GM12891 (cell line): Measurements from ENCODE around the gene CAMTA2.
A peak's percentile ranks its signal among the peaks of the same experiment; 100 is the strongest.

Source experiments
- DNase-seq: peaks from one replicate; pipeline ENCODE4 v3.0.0; 2011; ENCODE audit warnings: low spot score; ENCODE audit not compliant: insufficient read length
- FAIRE-seq: peaks from 2 replicates; lab custom pipeline; 2011; peaks lifted over from hg19 to GRCh38; lab: Jason Lieb, UNC
- PAX5 ChIP-seq: IDR thresholded peaks from 2 replicates; pipeline ENCODE4 v1.6.1; 2011; ENCODE audit warnings: low read length, moderate library complexity, mild to moderate bottlenecking; ENCODE audit not compliant: insufficient read depth, severe bottlenecking
- POLR2A ChIP-seq: IDR thresholded peaks from 2 replicates; pipeline ENCODE4 v1.6.1; 2011; ENCODE audit warnings: low read depth, low read length, control low read depth
- POLR2AphosphoS5 ChIP-seq: IDR thresholded peaks from 2 replicates; pipeline ENCODE4 v1.6.1; 2011; ENCODE audit warnings: low read depth, low read length, control low read depth
- POU2F2 ChIP-seq: IDR thresholded peaks from 2 replicates; pipeline ENCODE4 v1.6.1; 2011; ENCODE audit warnings: low read depth, mild to moderate bottlenecking, control low read depth, low read length, moderate library complexity
- SPI1 ChIP-seq: IDR thresholded peaks from 2 replicates; pipeline ENCODE4 v1.6.1; 2011; ENCODE audit warnings: low read depth, low read length, control low read depth
- TAF1 ChIP-seq: IDR thresholded peaks from 2 replicates; pipeline ENCODE4 v1.6.1; 2011; ENCODE audit warnings: low read depth, low read length, control low read depth

CAMTA2 gene

GRCh38 chr17:5002121-5002788, 14.8 kb upstream of the CAMTA2 start:
- TF ChIP-seq POLR2AphosphoS5 (no peak), POU2F2 (no peak)
- FAIRE-seq (no peak), DNase-seq (no peak)

DNA sequence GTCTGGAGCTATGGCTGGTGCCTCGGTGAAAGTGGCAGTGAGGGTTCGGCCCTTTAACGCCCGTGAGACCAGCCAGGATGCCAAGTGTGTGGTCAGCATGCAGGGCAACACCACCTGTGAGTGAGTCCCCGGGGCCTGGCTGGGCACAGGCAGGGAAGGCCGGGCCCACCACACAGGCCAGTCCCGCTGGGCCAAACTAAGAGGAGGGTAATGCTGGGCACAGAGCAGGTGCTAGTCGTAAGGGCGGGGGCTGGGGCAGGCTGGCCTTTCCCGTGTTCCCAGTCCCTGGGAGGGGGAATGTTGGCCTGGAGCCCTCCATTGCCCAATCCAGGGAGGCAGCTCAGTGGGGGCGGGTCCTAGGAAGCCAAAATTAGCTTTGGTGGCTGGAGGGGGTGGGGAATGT, 12.8 kb upstream of the CAMTA2 start:
- no peak for TF ChIP-seq TAF1
- no peak for TF ChIP-seq PAX5
- no peak for TF ChIP-seq SPI1
- TF ChIP-seq POLR2A, result no peak
- TF ChIP-seq POU2F2, result no peak
- no peak for TF ChIP-seq POLR2AphosphoS5
- no peak for DNase-seq
- no peak for FAIRE-seq

DNA sequence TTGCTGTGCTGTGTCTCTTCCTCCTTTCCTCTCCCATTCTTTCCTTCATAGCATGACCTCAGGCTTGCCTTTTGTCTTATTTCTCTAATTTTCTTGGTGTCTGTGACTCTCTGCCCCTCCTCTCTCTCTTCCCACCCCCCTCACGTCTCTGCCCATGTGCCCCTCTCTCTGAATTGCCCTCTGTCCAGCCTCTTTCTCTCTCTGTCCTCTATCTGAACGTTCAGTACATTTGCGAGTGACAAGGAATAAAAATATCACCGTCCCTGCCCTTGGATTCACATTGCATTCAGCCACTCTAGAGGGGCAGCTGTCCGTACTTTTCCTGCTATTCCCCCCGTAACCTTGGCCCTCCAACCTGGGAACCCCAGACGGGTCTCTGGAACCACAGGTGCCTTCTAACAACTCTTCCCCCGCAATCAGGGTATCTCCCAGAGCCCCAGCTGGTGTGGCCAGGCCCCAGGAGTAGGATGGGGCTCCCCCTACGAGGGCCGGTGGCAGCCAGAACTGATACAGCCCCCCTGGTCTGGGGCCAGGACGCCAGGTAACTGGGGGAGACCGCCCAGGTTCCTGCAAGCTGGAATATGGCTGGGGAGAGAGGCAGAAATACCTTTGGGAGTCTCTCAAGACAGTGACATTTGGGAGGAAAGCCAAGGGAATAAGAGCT, 12.1 kb upstream of the CAMTA2 start:
- FAIRE-seq (peak; percentile 62), DNase-seq (no peak)
- TF ChIP-seq POLR2AphosphoS5, result no peak
- TF ChIP-seq PAX5, result no peak
- no peak for TF ChIP-seq SPI1
- no peak for TF ChIP-seq POU2F2
- TF ChIP-seq TAF1, result no peak

- TF ChIP-seq POU2F2 (peak; percentile 66; the same call in 1 of the 2 replicates), POLR2A (no peak), SPI1 (no peak), TAF1 (no peak)
- peak; percentile 78 for FAIRE-seq
- peak; percentile 55 for DNase-seq
These were observed 11.4 kb upstream of the CAMTA2 start for GRCh38 chr17:4998732-4999429.

DNA sequence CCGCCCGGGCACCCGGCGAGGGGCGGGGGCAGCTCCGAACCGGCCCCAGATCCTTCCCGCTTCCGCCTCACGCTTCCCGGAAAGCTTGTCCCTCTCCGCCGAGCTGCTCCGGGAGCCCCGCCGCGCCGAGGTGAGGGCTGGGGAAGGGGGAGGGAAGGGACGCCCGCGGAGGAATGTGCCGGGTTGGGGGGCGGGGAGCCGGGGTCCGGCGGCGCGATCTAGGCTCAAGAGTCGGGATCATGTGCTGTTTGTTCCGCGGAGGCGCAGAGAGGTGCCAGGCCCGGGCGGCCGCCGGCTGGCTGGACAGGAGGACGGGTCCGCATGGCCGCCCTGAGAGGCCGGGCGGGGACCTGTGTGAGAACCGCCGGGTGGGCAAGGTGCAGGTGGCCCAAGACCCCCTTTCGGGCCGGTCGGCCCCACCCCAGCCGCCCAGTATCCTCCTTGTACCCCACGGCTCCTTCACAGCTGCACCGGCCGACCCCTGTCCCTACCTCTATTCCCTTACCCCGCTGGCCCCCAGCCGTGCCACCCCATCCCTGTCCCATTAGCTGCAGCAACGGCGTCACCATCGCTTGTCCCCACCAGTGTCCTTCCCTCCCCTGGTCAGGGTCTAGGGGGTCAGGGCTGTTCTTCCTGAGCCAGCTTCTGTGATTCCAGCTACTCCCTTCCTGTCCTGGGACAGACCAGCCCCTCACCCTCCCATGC, 10.7 kb upstream of the CAMTA2 start:
- FAIRE-seq (peak; percentile 71), DNase-seq (peak; percentile 62)
- TF ChIP-seq TAF1 (no peak), SPI1 (no peak), POLR2A (no peak), PAX5 (no peak)

DNA sequence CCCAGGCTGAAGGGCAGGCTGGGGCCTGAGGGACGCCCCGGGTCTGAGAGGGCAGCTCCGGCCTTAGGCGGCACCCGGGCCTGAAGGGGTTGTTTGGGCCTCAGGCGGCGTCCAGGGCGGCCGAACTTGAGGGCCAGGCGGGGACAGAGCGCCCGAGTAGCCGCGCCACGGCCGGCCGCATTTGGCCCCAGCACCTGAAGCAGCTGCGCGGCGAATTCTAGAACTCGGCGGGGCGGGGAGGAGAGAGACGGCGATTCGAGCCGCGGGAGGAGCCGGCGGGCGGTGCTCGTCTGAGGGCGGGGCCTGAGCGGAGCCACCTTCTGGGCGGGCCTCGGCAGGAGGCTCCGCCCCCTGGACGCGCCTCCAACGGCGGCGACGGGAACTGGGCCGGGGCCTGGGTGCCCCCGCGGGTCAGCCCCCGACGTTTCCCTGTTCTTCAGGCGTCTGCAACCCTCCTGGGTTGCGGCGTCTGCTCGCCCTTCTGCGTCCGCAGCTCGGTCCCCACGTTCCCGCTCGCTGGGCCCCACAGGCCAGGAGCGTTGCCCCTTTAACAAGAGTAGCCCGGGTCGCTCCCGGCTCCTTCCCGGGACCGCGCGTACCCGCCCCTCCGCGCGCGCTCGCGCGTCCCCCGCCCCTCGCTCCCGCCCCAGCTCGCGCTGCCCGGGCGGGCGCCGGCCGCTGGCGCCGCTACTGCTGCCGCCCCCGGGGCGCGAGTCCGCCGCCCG, 10.0 kb upstream of the CAMTA2 start, which contains the start of the genes INCA1 and KIF1C:
INCA1 (minus strand) TSS at position 221 of the 725 bp plus-strand sequence. CDS start 3,085 bp downstream, outside the sequence.
KIF1C (plus strand) TSS at position 649 of the 725 bp plus-strand sequence. CDS start 2,297 bp downstream, outside the sequence.
- DNase-seq, result peak; percentile 99
- FAIRE-seq, result peak; percentile 97
- TF ChIP-seq PAX5 (peak; percentile 26), TAF1 (no peak)

GRCh38 chr17:4994081-4994595, 6.7 kb upstream of the CAMTA2 start:
- FAIRE-seq (no peak), DNase-seq (no peak)
- TF ChIP-seq POLR2AphosphoS5, result no peak
- no peak for TF ChIP-seq TAF1
- no peak for TF ChIP-seq POU2F2
- no peak for TF ChIP-seq POLR2A
- TF ChIP-seq PAX5, result no peak
- TF ChIP-seq SPI1, result no peak

- FAIRE-seq, result peak; percentile 71
- 0 out of 2 replicates have a peak, but pooled peaks have one; percentile 4 for TF ChIP-seq TAF1
- no peak for TF ChIP-seq POU2F2
- no peak for DNase-seq
These were observed 492 bp upstream of the CAMTA2 start for GRCh38 chr17:4987767-4988567.
